Endothelial cell of umbilical vein (primary cell): ENCODE measurements around the gene ARHGEF12.

Source experiments
- POLR2AphosphoS5 ChIP-seq: IDR thresholded peaks from 2 replicates; pipeline ENCODE4 v1.6.1; 2012; ENCODE audit warnings: low read depth, mild to moderate bottlenecking, control low read depth, low read length, moderate library complexity; ENCODE audit not compliant: insufficient read depth
- TF ChIP-seq, protein P1 (sequence below), 2 donors: IDR thresholded peaks; 1 replicate in 1 of 2; 2 replicates in 1 of 2; pipeline ENCODE4 v1.5.1; 2011; ENCODE audit warnings: low read length in 2 of 2, mild to moderate bottlenecking in 2 of 2, moderate library complexity in 2 of 2, control low read depth in 1 of 2, inconsistent platforms in 1 of 2, low read depth in 1 of 2; ENCODE audit not compliant: insufficient read depth in 1 of 2; ENCODE audit errors: extremely low read depth in 1 of 2

DNA sequence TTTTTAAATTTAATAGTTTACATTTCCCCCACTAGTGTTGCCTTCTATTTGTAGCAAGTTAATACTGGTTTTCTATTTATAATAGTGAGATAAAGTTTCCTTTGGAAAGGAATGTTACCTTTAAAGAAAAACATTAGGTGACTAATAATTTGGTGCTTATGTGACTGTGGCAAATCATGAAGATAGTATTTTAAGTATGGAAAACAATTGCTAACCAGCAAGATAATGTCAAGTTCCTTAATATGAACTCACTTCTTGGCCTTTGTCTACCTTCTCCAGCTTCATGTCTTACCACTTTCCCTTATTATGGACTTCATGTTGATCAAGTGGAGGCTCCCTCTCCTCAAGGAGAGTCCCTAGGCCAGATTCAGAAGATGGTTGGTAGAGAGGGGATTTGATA is 27.2 kb downstream of the ARHGEF12 start:
- TF ChIP-seq, protein P1, sequence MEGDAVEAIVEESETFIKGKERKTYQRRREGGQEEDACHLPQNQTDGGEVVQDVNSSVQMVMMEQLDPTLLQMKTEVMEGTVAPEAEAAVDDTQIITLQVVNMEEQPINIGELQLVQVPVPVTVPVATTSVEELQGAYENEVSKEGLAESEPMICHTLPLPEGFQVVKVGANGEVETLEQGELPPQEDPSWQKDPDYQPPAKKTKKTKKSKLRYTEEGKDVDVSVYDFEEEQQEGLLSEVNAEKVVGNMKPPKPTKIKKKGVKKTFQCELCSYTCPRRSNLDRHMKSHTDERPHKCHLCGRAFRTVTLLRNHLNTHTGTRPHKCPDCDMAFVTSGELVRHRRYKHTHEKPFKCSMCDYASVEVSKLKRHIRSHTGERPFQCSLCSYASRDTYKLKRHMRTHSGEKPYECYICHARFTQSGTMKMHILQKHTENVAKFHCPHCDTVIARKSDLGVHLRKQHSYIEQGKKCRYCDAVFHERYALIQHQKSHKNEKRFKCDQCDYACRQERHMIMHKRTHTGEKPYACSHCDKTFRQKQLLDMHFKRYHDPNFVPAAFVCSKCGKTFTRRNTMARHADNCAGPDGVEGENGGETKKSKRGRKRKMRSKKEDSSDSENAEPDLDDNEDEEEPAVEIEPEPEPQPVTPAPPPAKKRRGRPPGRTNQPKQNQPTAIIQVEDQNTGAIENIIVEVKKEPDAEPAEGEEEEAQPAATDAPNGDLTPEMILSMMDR (IDR thresholded peaks at IDR 0.05; ENCODE audit: extremely low read depth in 1 of 2, insufficient read depth in 1 of 2, low read depth in 1 of 2, low read length in 2 of 2) = no peak
- TF ChIP-seq POLR2AphosphoS5 = no peak
